ENCODE data around the gene FAM131B. TPM values are rescaled to one million over a fixed set of nuclear protein-coding genes. Genes with fewer than 3 reads are reported as not detected.
A peak's percentile ranks its signal among the peaks of the same experiment; 100 is the strongest.

Gene FAM131B
- total RNA-seq = 15.0 and 15.5 TPM in 2 replicates
- long read RNA-seq = 0 reads

GRCh38 chr7:143362131-143363015, at the start of gene FAM131B:
Gene FAM131B, minus strand, starts transcription at chr7:143362713. Its CDS starts 110 bp downstream, at chr7:143362603.
- peak within 1 kb of the TSS; percentile 86 for H3K4me3 Mint-ChIP-seq
- no peak for DNase-seq (ENCODE audit: low read depth, low spot score)
- no peak for TF ChIP-seq CTCF (conservative IDR thresholded peaks at IDR 0.05)
- no peak within 1 kb of the TSS for H3K27ac Mint-ChIP-seq (ENCODE audit: unreplicated experiment)
- no peaks in the 10 kb centered on the region for H3K9me3 Mint-ChIP-seq
- H3K27me3 Mint-ChIP-seq (ENCODE audit: low read depth) = peaks cover 49% of the 10 kb centered on the region
- H3K4me1 Mint-ChIP-seq = peaks cover 19% of the 10 kb centered on the region
- peaks cover 9% of the 10 kb centered on the region for H3K36me3 Mint-ChIP-seq (ENCODE audit: low read depth)

- Mint-ChIP-seq H3K9me3 (no peaks in the 10 kb centered on the region), H3K36me3 (ENCODE audit: low read depth) (no peaks in the 10 kb centered on the region), H3K27ac (ENCODE audit: unreplicated experiment) (no peak overlapping the region), H3K4me3 (no peak overlapping the region), H3K27me3 (ENCODE audit: low read depth) (peaks cover 25% of the 10 kb centered on the region), H3K4me1 (peaks cover 24% of the 10 kb centered on the region)
- no peak for TF ChIP-seq CTCF (conservative IDR thresholded peaks at IDR 0.05)
- DNase-seq (ENCODE audit: low read depth, low spot score) = no peak
Observed at GRCh38 chr7:143411976-143412708, 49.6 kb upstream of the FAM131B start.

GRCh38 chr7:143410521-143411004, 48.0 kb upstream of the FAM131B start:
- no peak for DNase-seq (ENCODE audit: low read depth, low spot score)
- peaks cover 29% of the 10 kb centered on the region for H3K27me3 Mint-ChIP-seq (ENCODE audit: low read depth)
- peaks cover 33% of the 10 kb centered on the region for H3K4me1 Mint-ChIP-seq
- no peak for TF ChIP-seq CTCF (conservative IDR thresholded peaks at IDR 0.05)
- no peaks in the 10 kb centered on the region for H3K9me3 Mint-ChIP-seq
- H3K27ac Mint-ChIP-seq (ENCODE audit: unreplicated experiment) = no peak overlapping the region
- no peak overlapping the region for H3K4me3 Mint-ChIP-seq
- H3K36me3 Mint-ChIP-seq (ENCODE audit: low read depth) = no peaks in the 10 kb centered on the region

- H3K27me3 Mint-ChIP-seq (ENCODE audit: low read depth) = peaks cover 32% of the 10 kb centered on the region
- TF ChIP-seq CTCF (conservative IDR thresholded peaks at IDR 0.05) = peak; percentile 65
- peak within 1 kb of the TSS; percentile 62 for H3K4me3 Mint-ChIP-seq
- no peak for DNase-seq (ENCODE audit: low read depth, low spot score)
- H3K4me1 Mint-ChIP-seq = peaks cover 38% of the 10 kb centered on the region
- no peaks in the 10 kb centered on the region for H3K9me3 Mint-ChIP-seq
- H3K27ac Mint-ChIP-seq (ENCODE audit: unreplicated experiment) = no peak within 1 kb of the TSS
- no peaks in the 10 kb centered on the region for H3K36me3 Mint-ChIP-seq (ENCODE audit: low read depth)
Observed at GRCh38 chr7:143408686-143409561, 46.4 kb upstream of the FAM131B start, which contains the start of gene EPHA1. Gene EPHA1, minus strand, starts transcription at chr7:143408856. Its CDS starts 51 bp downstream, at chr7:143408805.

GRCh38 chr7:143408252-143408685, 45.8 kb upstream of the FAM131B start:
- no peak overlapping the region for H3K4me3 Mint-ChIP-seq
- H3K4me1 Mint-ChIP-seq = peaks cover 38% of the 10 kb centered on the region
- H3K36me3 Mint-ChIP-seq (ENCODE audit: low read depth) = no peaks in the 10 kb centered on the region
- no peak for TF ChIP-seq CTCF (conservative IDR thresholded peaks at IDR 0.05)
- peaks cover 32% of the 10 kb centered on the region for H3K27me3 Mint-ChIP-seq (ENCODE audit: low read depth)
- H3K9me3 Mint-ChIP-seq = no peaks in the 10 kb centered on the region
- no peak overlapping the region for H3K27ac Mint-ChIP-seq (ENCODE audit: unreplicated experiment)
- DNase-seq (ENCODE audit: low read depth, low spot score) = no peak
